ENCODE measurements around the gene NFIA.

NFIA gene

GRCh38 chr1:61244114-61244513 lies 161.8 kb downstream of the NFIA start:
- no peaks in the 10 kb centered on the region for H3K36me3 ChIP-seq (ENCODE audit: insufficient read depth, low read length)
- H3K27me3 ChIP-seq (ENCODE audit: insufficient read depth, low read length): no peaks in the 10 kb centered on the region
- H3K9ac ChIP-seq (ENCODE audit: low read depth, low read length): no peak overlapping the region
- H3K4me3 ChIP-seq (ENCODE audit: low read length): no peak overlapping the region
- H3K27ac ChIP-seq (ENCODE audit: low read depth, low read length): no peak overlapping the region
- H3K4me1 ChIP-seq (ENCODE audit: insufficient read depth, low read length): peaks cover 28% of the 10 kb centered on the region
- peaks cover 5% of the 10 kb centered on the region; the same call in 1 of the 2 replicates for H3K9me3 ChIP-seq (ENCODE audit: insufficient read depth, low read depth, low read length)
- WGBS: 96% methylated on average over 1 of the region's 1 CpG

GRCh38 chr1:61245696-61246400 lies 163.5 kb downstream of the NFIA start:
- Histone ChIP-seq H3K27ac (ENCODE audit: low read depth, low read length) (no peak overlapping the region), H3K36me3 (ENCODE audit: insufficient read depth, low read length) (no peaks in the 10 kb centered on the region), H3K27me3 (ENCODE audit: insufficient read depth, low read length) (no peaks in the 10 kb centered on the region), H3K9me3 (ENCODE audit: insufficient read depth, low read depth, low read length) (peaks cover 5% of the 10 kb centered on the region; the same call in 1 of the 2 replicates), H3K4me1 (ENCODE audit: insufficient read depth, low read length) (peaks cover 31% of the 10 kb centered on the region), H3K9ac (ENCODE audit: low read depth, low read length) (no peak overlapping the region), H3K4me3 (ENCODE audit: low read length) (no peak overlapping the region)
- WGBS: 99% methylated on average over 7 of the region's 7 CpGs

GRCh38 chr1:61247051-61247825 lies 164.9 kb downstream of the NFIA start:
- Histone ChIP-seq H3K36me3 (ENCODE audit: insufficient read depth, low read length) (no peaks in the 10 kb centered on the region), H3K4me1 (ENCODE audit: insufficient read depth, low read length) (peaks cover 34% of the 10 kb centered on the region), H3K9me3 (ENCODE audit: insufficient read depth, low read depth, low read length) (peaks cover 5% of the 10 kb centered on the region; the same call in 1 of the 2 replicates), H3K4me3 (ENCODE audit: low read length) (no peak overlapping the region), H3K27me3 (ENCODE audit: insufficient read depth, low read length) (no peaks in the 10 kb centered on the region), H3K9ac (ENCODE audit: low read depth, low read length) (no peak overlapping the region), H3K27ac (ENCODE audit: low read depth, low read length) (no peak overlapping the region)
- WGBS: 93% methylated on average over 8 of the region's 8 CpGs

- peaks cover 34% of the 10 kb centered on the region for H3K4me1 ChIP-seq (ENCODE audit: insufficient read depth, low read length)
- H3K4me3 ChIP-seq (ENCODE audit: low read length): no peak overlapping the region
- WGBS: 67% methylated on average over 6 of the region's 6 CpGs
- H3K27me3 ChIP-seq (ENCODE audit: insufficient read depth, low read length): no peaks in the 10 kb centered on the region
- H3K36me3 ChIP-seq (ENCODE audit: insufficient read depth, low read length): no peaks in the 10 kb centered on the region
- H3K27ac ChIP-seq (ENCODE audit: low read depth, low read length): peak overlapping the region; percentile 67; the same call in 1 of the 2 replicates
- peaks cover 5% of the 10 kb centered on the region; the same call in 1 of the 2 replicates for H3K9me3 ChIP-seq (ENCODE audit: insufficient read depth, low read depth, low read length)
- H3K9ac ChIP-seq (ENCODE audit: low read depth, low read length): no peak overlapping the region
Observed at GRCh38 chr1:61247881-61248752, 165.8 kb downstream of the NFIA start.

- H3K36me3 ChIP-seq (ENCODE audit: insufficient read depth, low read length): no peaks in the 10 kb centered on the region
- H3K9ac ChIP-seq (ENCODE audit: low read depth, low read length): no peak overlapping the region
- H3K27me3 ChIP-seq (ENCODE audit: insufficient read depth, low read length): no peaks in the 10 kb centered on the region
- H3K9me3 ChIP-seq (ENCODE audit: insufficient read depth, low read depth, low read length): peaks cover 5% of the 10 kb centered on the region; the same call in 1 of the 2 replicates
- peaks cover 37% of the 10 kb centered on the region for H3K4me1 ChIP-seq (ENCODE audit: insufficient read depth, low read length)
- H3K4me3 ChIP-seq (ENCODE audit: low read length): no peak overlapping the region
- no peak overlapping the region for H3K27ac ChIP-seq (ENCODE audit: low read depth, low read length)
- 71% methylated on average over 1 of the region's 5 CpGs for WGBS
Observed at GRCh38 chr1:61250933-61251332, 168.6 kb downstream of the NFIA start.

- no peak overlapping the region for H3K27ac ChIP-seq (ENCODE audit: low read depth, low read length)
- 94% methylated on average over 2 of the region's 2 CpGs for WGBS
- H3K9ac ChIP-seq (ENCODE audit: low read depth, low read length): no peak overlapping the region
Observed at GRCh38 chr1:61253059-61253735, 170.8 kb downstream of the NFIA start.

GRCh38 chr1:61253912-61254633 lies 171.7 kb downstream of the NFIA start:
- no peak overlapping the region for H3K9ac ChIP-seq (ENCODE audit: low read depth, low read length)
- no peak overlapping the region for H3K27ac ChIP-seq (ENCODE audit: low read depth, low read length)
- H3K36me3 ChIP-seq (ENCODE audit: insufficient read depth, low read length): no peaks in the 10 kb centered on the region
- WGBS: 89% methylated on average over 1 of the region's 1 CpG
- H3K4me3 ChIP-seq (ENCODE audit: low read length): no peak overlapping the region
- no peaks in the 10 kb centered on the region for H3K9me3 ChIP-seq (ENCODE audit: insufficient read depth, low read depth, low read length)
- H3K4me1 ChIP-seq (ENCODE audit: insufficient read depth, low read length): peaks cover 22% of the 10 kb centered on the region
- H3K27me3 ChIP-seq (ENCODE audit: insufficient read depth, low read length): no peaks in the 10 kb centered on the region

More at GRCh38 chr1:61253059-61253735, 170.8 kb downstream of the NFIA start:
- Histone ChIP-seq H3K4me1 (ENCODE audit: insufficient read depth, low read length) (peaks cover 30% of the 10 kb centered on the region), H3K36me3 (ENCODE audit: insufficient read depth, low read length) (no peaks in the 10 kb centered on the region), H3K27me3 (ENCODE audit: insufficient read depth, low read length) (no peaks in the 10 kb centered on the region), H3K4me3 (ENCODE audit: low read length) (no peak overlapping the region), H3K9me3 (ENCODE audit: insufficient read depth, low read depth, low read length) (no peaks in the 10 kb centered on the region)

- Histone ChIP-seq H3K27ac (ENCODE audit: low read depth, low read length) (no peak overlapping the region), H3K4me3 (ENCODE audit: low read length) (no peak overlapping the region), H3K9ac (ENCODE audit: low read depth, low read length) (no peak overlapping the region), H3K9me3 (ENCODE audit: insufficient read depth, low read depth, low read length) (no peaks in the 10 kb centered on the region), H3K36me3 (ENCODE audit: insufficient read depth, low read length) (no peaks in the 10 kb centered on the region), H3K4me1 (ENCODE audit: insufficient read depth, low read length) (peaks cover 20% of the 10 kb centered on the region), H3K27me3 (ENCODE audit: insufficient read depth, low read length) (no peaks in the 10 kb centered on the region)
- WGBS: 83% methylated on average over 6 of the region's 6 CpGs
Observed at GRCh38 chr1:61254634-61255357, 172.4 kb downstream of the NFIA start.

- H3K9ac ChIP-seq (ENCODE audit: low read depth, low read length): no peak overlapping the region
- peaks cover 16% of the 10 kb centered on the region for H3K4me1 ChIP-seq (ENCODE audit: insufficient read depth, low read length)
- H3K4me3 ChIP-seq (ENCODE audit: low read length): no peak overlapping the region
- no peaks in the 10 kb centered on the region for H3K9me3 ChIP-seq (ENCODE audit: insufficient read depth, low read depth, low read length)
- H3K27me3 ChIP-seq (ENCODE audit: insufficient read depth, low read length): no peaks in the 10 kb centered on the region
- WGBS: 94% methylated on average over 3 of the region's 3 CpGs
- H3K27ac ChIP-seq (ENCODE audit: low read depth, low read length): no peak overlapping the region
- H3K36me3 ChIP-seq (ENCODE audit: insufficient read depth, low read length): no peaks in the 10 kb centered on the region
Observed at GRCh38 chr1:61255358-61255703, 173.0 kb downstream of the NFIA start.

All from HUES64 (cell line).